Measurements from ENCODE around the gene COL13A1.

GRCh38 chr10:69879634-69880257, 78.0 kb downstream of the COL13A1 start:
- TF ChIP-seq POLR2A (IDR thresholded peaks at IDR 0.05) = no peak
- TF ChIP-seq, protein P1, sequence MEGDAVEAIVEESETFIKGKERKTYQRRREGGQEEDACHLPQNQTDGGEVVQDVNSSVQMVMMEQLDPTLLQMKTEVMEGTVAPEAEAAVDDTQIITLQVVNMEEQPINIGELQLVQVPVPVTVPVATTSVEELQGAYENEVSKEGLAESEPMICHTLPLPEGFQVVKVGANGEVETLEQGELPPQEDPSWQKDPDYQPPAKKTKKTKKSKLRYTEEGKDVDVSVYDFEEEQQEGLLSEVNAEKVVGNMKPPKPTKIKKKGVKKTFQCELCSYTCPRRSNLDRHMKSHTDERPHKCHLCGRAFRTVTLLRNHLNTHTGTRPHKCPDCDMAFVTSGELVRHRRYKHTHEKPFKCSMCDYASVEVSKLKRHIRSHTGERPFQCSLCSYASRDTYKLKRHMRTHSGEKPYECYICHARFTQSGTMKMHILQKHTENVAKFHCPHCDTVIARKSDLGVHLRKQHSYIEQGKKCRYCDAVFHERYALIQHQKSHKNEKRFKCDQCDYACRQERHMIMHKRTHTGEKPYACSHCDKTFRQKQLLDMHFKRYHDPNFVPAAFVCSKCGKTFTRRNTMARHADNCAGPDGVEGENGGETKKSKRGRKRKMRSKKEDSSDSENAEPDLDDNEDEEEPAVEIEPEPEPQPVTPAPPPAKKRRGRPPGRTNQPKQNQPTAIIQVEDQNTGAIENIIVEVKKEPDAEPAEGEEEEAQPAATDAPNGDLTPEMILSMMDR (IDR thresholded peaks at IDR 0.05) = no peak

All from adrenal gland (tissue), 5 donors.